Cardiac fibroblast (primary cell): ENCODE data around the gene ATP1A4.

ENCODE experiments used
- DNase-seq, 2 donors: peaks; one replicate each; pipeline versions ENCODE4 v3.0.0 to v3.0.0-alpha.2; 2010; ENCODE audit warnings: low read depth in 2 of 2
- H3K4me3 ChIP-seq, 2 donors: replicated peaks in 1 of 2; 1 replicate in 1 of 2; 2 replicates in 1 of 2; pipeline ENCODE4 v1.5.1; 2011; ENCODE audit warnings: low read depth in 2 of 2, low read length in 2 of 2, mild to moderate bottlenecking in 2 of 2, moderate library complexity in 1 of 2
- TF ChIP-seq, protein P1 (sequence below): IDR thresholded peaks from one replicate; pipeline ENCODE4 v1.5.1; 2011; ENCODE audit warnings: low read depth, mild to moderate bottlenecking, low read length, inconsistent platforms

Gene ATP1A4

DNA sequence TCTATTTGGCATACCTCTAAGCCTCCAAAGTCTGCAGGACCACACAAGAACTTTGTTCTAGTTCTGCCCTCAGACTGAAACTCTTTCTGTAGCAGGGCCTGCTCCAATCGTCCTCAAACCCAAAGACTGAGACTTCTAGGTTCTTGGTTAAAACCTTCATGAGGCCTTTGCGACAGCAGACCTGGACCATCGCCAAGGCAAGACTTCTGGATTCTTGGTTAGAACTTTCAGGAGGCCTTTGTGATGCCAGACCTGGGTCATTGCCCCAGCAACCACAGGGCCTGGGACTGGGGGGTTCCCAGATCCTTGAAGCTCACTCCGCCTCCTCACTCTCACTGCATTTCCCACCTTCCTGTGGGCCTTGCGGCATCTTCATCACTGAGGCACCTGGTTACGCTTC is at the start of gene ATP1A4:
Gene ATP1A4, plus strand, starts transcription at position 301 of the 400 bp plus-strand sequence. CDS start 438 bp downstream, outside the sequence.
- TF ChIP-seq, protein P1, sequence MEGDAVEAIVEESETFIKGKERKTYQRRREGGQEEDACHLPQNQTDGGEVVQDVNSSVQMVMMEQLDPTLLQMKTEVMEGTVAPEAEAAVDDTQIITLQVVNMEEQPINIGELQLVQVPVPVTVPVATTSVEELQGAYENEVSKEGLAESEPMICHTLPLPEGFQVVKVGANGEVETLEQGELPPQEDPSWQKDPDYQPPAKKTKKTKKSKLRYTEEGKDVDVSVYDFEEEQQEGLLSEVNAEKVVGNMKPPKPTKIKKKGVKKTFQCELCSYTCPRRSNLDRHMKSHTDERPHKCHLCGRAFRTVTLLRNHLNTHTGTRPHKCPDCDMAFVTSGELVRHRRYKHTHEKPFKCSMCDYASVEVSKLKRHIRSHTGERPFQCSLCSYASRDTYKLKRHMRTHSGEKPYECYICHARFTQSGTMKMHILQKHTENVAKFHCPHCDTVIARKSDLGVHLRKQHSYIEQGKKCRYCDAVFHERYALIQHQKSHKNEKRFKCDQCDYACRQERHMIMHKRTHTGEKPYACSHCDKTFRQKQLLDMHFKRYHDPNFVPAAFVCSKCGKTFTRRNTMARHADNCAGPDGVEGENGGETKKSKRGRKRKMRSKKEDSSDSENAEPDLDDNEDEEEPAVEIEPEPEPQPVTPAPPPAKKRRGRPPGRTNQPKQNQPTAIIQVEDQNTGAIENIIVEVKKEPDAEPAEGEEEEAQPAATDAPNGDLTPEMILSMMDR = no peak
- H3K4me3 ChIP-seq = no peak within 1 kb of the TSS
- DNase-seq = no peak

DNA sequence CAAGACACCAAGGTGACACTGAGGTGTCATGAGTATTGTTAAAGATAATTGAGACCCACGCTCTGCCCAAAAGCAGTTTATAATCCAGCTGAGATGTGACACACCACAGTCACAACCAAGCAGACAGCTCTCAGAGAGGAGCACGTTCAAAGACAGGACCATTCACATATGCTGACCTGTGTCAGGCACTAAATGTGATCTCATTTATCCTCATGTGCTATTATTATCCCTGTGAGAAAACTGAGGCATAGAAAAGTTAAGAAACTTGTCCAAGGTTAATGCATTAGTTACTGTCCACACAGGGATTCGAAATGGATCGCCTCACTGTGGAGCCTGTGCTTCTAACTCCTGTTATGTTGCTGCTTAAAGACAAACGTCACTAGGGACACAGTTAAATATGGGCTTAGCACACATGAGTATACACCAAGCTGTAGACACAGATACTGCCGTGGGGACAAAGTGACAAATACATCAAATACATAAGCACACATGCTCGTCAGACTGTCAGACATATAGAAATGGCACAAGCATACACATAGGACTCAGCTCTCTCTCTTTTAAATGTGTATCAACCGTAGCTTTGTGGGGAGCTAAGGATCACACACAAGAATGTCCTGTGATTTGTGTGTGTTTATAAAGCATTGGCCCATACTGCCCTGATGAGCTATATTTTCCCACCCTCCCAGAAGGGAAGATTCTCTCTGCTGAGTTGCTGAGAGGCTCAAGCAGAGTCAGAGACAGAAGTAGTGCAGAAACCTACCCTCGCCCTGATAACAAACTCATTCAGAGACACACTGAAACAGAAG is 49.5 kb upstream of the ATP1A4 start:
- TF ChIP-seq, protein P1 = no peak
- no peak overlapping the region for H3K4me3 ChIP-seq
- no peak for DNase-seq

DNA sequence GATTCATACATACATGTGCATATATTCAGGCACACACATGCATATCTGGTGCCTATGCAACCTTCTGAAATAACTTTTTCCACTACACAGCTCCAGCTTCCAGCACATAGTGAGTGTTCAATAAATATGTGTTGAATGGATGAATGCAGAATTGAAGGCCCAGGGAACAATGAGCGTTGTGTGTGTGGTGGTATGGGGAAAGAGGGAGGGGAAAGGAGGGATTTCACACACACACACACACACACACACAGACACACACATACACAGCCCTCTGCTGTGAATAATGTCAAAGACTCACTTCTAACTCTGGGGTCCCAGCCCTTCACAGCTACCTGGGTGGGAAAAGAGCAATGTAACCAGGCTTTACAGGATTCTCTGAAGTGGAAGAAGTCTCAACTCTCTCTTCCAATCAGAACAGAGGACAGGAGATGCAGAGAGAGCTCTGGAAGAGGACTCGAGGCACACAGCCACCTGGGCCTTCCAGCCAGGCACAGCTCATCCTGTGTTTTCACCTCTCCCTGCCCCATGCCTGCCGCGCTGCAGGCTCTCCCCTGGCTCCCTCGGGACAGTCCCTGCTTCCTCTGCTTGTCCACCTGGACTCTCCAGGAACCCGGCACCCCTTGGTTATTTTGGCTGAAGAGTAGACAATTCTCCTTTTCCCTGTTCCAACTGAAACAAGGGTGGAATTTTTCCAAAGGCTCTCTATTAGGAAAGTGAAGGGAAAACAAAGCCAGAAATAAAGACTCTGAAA is 47.6 kb upstream of the ATP1A4 start:
- no peak for DNase-seq
- TF ChIP-seq, protein P1 = no peak
- no peak overlapping the region for H3K4me3 ChIP-seq

DNA sequence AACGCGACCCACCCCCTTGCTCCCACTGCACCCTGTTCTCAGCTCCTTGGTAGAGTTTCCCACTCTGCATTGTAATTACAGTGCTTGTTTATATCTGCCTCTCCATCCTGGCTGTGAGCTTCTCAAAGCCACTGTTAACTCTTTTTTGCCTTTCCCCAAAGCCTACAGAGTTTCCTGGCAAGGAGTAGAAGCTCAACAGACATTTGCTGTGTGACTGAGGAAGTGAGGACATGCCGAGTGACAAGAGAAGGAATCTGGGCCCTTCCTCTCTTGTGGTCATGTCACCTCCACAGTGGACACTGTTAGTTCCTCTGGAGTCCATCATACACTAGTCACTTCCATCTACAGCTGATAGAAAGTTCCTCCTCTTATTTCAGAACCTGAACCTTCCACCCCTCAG is 46.9 kb upstream of the ATP1A4 start:
- H3K4me3 ChIP-seq = no peak overlapping the region
- DNase-seq = no peak
- TF ChIP-seq, protein P1 = no peak

DNA sequence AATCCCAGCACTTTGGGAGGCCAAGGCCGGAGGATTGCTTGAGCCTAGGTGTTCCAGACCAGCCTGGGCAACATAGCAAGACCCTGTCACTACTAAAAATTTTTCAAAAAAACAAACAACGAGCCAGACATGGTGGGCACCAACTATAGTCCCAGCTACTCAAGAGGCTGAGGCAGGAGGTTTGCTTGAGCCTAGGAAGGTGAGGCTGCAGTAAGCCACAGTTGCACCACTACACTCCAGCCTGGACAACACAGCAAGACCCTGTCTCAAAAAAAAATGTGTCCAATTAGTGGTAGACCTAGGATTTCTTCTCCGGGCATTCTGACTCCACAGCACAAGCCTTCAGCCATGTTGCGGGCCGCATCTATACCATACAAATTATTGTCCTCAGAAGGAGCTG is 46.2 kb upstream of the ATP1A4 start:
- DNase-seq = no peak
- no peak overlapping the region for H3K4me3 ChIP-seq
- TF ChIP-seq, protein P1 = no peak

DNA sequence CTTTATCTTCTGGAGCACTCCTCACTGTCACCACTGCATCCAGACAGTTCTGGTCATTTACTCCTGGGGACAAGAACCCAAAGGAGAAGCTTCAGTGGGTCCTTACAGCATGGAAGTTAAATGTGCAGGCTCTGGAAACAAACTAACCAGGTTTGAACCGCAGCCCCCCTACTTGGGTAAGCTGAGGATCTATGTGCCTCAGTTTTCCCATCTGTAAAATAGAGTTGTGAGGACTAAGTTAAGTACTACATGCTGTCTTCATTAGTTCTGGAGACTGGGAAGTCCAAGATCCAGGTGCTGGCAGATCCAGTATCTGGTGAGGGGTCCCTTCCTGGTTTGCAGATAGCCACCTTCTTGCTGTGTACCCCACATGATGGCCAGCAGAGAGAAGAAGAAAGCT is 43.9 kb upstream of the ATP1A4 start:
- no peak for DNase-seq
- TF ChIP-seq, protein P1 = no peak
- H3K4me3 ChIP-seq = no peak overlapping the region
